NCI-H146 treated with DMSO at 0.1 percent for 48 hours (cell line): ENCODE data around the gene ATP5ME.
"Not testable (repeated sequence)": the region's sequence is repeated elsewhere in the genome, so short reads cannot be mapped to it uniquely, and the experiment has no call there.

Source experiments
- DNase-seq: peaks from one replicate; lab custom pipeline; 2025; ENCODE audit not compliant: unreplicated experiment; lab: John Stamatoyannopoulos, UW

ATP5ME gene

DNA sequence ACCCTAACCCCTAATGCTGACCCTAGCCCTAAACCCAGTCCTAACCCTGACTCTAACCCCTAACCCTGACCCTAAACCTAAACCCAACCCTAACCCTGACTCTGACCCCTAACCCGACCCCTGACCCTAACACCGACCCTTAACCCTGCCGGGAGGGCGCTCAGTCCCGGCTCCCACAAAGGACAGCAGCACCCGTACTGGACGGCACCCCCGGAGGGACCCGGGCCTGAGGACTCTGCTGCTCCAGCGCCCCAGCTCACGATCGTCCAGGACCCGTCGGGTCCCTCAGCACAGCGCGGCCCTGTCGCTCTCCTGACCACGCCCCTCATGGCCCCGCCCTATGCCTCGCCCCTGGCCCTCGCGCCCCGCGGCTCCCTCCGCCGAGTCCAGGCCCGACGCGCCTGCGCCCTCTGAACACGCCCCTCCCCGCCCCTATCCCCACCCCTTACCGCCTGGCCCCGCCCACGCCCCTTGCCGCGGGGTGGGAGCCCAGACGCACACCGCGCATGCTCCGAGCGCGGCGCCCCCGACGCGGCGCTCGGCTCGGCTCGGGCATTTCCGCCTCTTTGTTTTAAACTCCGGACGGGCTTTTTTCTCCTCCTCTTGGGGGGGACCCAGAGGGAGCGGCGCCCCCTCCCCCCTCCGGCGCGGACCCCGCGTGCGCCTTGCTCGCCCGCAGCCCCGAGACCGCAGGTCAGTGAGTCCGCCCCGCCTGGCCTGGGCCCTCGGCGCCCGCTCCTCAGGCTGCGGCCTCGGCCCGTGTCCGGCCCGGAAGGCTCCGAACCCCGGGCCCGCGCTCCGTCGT is 31.4 kb upstream of the ATP5ME start, which contains the start of gene PCGF3:
Gene PCGF3 (plus strand): TSS at position 555 of the 805 bp plus-strand sequence. CDS start 27,849 bp downstream, outside the sequence.
- peak; percentile 64 for DNase-seq

- no peak for DNase-seq
Measured at GRCh38 chr4:704971-705277, 30.8 kb upstream of the ATP5ME start.

- DNase-seq, result no peak
Measured at GRCh38 chr4:704198-704891, 30.3 kb upstream of the ATP5ME start.

- DNase-seq, result no peak
Measured at GRCh38 chr4:703336-704197, 29.5 kb upstream of the ATP5ME start.

DNA sequence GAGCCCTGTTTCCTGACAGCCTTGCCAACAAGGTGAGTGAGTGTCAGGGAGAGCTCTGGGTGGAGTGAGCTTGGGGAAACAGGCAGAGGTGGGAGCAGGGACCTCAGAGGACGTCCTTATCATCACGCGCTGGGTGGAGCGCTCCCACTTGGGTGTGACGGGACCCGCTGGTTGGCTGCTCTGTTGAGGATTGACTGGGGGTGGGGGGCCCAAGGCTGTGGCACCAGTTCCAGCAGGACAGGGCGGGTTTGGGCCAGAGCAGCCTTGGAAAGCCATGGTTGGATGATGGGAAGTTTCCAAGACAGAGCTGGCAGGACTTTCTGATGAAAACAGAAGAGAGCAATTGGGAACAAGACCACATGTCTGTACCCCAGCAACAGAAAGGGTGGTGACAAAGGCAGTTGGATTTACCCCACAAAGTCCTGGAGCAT is 28.6 kb upstream of the ATP5ME start:
- no peak for DNase-seq

- no peak for DNase-seq
Measured at GRCh38 chr4:700587-701264, 26.6 kb upstream of the ATP5ME start.

DNA sequence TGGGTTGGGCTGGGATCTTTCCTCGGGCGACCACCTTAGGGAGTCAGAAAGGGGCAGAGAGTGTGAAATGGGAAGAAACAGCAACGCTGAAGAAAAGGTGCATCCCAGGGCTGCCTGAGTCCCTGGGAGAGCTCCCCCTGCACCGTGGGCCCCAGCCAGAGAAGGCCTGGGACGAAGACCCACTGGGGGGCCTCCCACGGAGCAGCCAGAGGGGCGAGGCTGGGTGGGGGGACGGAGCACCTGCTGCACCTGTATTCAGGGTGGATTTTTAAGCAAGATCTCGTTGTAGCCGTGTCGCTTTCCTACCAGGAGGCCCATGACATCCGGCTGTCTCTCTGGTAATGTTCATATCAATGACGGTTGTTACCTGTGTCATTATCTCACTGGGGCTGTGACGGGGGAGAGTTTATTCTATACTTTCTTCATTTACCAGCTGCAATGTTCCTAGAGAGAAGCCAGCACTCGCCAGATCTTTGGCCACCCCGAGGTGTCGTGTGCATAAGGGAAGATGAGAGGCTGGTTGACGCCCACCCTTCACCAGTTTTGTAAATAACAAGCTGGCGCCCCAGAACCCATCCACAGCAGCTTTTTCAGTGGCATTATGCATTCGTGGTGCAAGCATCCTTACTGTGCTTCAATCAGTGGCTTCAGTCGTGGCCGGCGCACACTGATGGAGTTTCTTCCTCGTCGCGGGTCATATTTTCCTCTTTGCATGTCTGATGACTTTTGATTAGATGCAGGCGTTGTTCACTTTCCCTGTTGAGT is 25.9 kb upstream of the ATP5ME start:
- DNase-seq, result no peak

GRCh38 chr4:694341-694940 is 20.4 kb upstream of the ATP5ME start:
- DNase-seq, result not testable (repeated sequence)

DNA sequence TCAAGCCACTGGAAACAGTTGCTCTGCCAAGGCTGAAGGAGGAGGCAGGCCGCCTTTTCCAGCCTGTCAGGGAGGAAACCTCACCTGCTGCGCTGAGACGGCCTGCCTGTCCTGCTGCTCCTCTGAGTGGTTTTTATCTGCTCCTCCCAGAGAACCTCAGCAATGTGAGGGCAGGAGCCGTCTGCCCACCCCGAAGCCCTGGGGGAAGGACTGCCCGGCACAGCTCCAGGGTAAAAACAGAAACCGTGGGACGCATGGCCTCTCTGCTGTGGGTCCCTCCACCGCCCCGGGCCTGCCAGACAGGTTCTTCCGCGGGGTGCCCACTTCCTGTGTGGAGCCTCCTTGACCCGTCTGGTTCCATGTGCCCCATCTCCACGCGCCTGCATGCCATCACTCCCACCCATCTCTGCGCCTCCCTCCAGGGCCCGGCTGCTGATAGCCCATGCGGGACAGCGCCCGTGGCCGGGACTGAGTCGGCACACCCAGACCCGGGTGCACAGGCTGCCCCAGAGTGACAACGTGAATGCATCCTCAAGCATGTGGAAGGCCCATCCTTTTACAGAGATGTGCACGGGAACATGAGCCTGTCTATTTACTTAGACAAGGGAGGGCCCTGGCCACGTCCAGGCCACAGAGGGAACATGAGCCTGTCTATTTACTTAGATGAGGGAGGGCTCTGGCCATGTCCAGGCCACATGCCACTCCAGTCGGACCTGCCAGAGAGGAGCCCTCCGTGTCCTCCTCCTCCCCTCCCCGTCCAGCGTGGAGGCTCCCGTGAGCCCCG is 18.9 kb upstream of the ATP5ME start:
- DNase-seq, result no peak

DNA sequence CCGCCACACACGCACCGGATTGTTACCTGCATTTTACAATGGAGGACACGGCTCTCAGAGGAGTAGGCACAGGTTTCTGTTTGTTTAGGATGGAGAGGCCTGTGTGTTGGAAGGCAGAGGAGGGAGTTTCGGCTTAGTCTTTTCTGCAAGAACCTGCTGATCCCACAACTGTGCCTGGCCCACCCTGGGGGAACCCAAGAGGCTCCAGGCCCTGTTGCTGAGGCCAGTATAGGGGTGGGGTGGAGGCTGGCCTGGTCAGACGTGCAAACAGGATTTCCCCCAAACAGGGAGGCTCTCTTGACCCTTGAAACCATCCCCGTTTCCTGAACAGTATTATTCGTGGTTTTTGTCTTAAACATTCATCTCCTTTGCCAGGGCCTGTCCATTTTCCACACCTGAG is 15.6 kb upstream of the ATP5ME start:
- no peak for DNase-seq

DNA sequence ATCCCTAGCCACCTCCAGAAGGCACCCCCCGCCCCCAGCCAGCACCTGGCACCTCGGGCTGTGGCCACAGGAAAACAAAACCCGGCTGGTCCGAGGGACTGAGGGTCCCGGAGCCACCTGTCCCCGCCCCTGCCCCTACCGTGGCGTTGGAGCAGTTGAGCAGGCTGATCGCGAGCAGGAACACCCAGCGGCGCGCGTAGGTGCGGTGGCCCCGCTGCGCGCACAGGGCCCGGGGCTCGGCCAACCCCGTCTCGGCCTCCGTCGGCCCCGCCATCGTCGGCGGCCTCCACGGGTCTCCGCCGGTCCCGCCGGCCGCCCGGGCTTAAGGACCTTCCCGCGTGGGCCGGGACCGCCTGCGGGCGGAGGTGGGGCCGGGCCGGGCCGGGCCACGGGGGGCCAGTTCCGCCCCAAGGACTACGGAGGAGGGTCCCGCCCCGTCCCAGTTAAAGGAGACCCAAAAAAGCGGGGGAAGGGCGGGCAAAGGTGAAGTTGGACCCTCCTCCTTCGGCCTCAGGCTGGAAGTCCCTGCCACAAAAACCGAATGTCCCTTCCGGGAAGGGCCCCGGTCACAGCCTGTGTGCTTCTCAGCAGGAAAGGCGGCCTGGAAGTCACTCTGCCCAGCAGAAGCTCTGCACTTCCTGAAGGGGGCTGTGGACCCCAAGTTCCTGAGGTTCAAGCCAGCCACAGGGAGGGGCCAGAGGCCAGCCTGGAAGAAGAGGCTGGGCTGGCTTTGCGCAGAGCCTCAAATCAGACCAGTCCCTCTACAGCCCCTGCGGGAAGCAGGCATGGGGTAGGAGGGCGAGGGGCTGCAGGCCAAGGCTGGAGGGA is 15.0 kb upstream of the ATP5ME start, which contains the start of gene SLC49A3:
Gene SLC49A3 (minus strand): TSS at position 298 of the 828 bp plus-strand sequence. CDS start 24 bp downstream, at position 274.
- DNase-seq, result no peak

- no peak for DNase-seq
Measured at GRCh38 chr4:687971-688853, 14.1 kb upstream of the ATP5ME start.

DNA sequence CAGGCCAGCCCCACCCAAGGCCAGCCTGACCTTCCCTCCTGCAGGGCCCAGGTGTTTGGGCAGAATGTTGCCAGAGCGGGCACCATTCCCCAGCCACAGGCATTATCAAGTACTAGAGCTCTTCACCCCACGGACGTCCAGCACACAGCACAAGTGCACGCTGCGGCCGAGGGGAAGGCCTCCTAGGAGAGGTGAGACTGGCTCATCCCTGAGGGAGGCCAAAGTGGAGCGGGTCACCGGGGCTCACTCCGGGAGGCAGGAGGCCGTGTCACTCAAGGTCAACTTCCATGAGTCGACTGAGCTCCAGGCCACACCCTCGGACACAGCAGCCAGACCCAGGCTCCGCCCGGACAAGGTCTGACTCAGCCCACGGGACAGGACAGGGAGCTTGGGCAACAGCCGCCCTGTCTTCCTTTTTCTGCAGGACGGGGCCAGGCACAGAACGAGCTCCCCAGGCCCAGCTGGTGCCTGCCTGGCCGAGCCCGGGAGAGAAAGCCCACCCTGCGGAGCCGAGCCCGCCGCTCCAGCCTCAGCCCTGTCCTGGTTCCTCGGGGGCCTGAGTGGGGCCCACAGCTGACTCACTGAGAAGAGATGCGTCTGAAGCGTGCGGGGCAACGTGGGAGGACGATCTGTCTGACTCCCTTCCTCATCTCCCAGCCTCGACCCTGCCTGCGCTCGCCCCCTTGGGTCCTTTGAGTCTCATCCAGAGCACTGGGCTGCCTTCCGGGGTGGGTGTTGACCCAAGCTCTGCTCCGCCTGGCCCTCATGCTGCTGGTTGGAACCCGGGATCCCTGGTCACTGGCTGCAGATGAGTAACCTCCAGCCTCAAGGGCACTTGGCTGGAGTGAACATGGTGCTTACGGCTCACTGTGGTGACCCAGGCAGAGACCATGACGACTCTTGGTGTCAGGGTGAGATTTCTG is 13.2 kb upstream of the ATP5ME start:
- DNase-seq, result no peak

GRCh38 chr4:686413-687040 is 12.5 kb upstream of the ATP5ME start:
- no peak for DNase-seq

- DNase-seq, result no peak
Measured at GRCh38 chr4:685679-686412, 11.8 kb upstream of the ATP5ME start.
